ENCODE results near the gene PHETA2. TPM values are rescaled to one million over a fixed set of nuclear protein-coding genes. Genes with fewer than 3 reads are reported as not detected.
A peak's percentile ranks its signal among the peaks of the same experiment; 100 is the strongest.

Gene PHETA2
- total and polyA plus RNA-seq, 3 donors from 2014 or later: 2.8 to 5.5 (median 3.8) TPM

DNA sequence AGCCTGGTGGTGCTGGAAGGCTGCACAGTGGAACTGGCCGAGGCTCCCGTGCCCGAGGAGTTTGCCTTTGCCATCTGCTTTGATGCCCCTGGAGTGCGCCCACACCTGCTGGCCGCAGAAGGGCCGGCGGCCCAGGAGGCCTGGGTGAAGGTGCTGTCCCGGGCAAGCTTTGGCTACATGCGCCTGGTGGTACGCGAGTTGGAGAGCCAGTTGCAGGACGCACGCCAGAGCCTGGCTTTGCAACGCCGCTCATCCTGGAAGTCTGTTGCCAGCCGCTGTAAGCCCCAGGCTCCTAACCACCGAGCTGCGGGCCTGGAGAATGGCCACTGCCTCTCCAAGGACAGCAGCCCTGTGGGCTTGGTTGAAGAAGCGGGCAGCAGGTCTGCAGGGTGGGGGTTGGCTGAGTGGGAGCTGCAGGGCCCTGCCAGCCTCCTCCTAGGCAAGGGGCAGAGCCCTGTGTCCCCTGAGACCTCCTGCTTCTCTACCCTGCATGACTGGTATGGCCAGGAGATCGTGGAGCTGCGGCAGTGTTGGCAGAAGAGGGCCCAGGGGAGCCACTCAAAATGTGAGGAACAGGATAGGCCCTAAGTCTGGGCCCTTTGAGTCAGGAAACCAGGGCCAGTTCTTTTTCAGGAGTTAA is 3.6 kb downstream of the PHETA2 start:
- no peak overlapping the region for H3K4me3 ChIP-seq
- TF ChIP-seq POLR2A (IDR thresholded peaks at IDR 0.05): no peak
- TF ChIP-seq, protein P1, sequence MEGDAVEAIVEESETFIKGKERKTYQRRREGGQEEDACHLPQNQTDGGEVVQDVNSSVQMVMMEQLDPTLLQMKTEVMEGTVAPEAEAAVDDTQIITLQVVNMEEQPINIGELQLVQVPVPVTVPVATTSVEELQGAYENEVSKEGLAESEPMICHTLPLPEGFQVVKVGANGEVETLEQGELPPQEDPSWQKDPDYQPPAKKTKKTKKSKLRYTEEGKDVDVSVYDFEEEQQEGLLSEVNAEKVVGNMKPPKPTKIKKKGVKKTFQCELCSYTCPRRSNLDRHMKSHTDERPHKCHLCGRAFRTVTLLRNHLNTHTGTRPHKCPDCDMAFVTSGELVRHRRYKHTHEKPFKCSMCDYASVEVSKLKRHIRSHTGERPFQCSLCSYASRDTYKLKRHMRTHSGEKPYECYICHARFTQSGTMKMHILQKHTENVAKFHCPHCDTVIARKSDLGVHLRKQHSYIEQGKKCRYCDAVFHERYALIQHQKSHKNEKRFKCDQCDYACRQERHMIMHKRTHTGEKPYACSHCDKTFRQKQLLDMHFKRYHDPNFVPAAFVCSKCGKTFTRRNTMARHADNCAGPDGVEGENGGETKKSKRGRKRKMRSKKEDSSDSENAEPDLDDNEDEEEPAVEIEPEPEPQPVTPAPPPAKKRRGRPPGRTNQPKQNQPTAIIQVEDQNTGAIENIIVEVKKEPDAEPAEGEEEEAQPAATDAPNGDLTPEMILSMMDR (IDR thresholded peaks at IDR 0.05): no peak
- H3K36me3 ChIP-seq (ENCODE audit: low read depth, missing control alignments): no peaks in the 10 kb centered on the region
- H3K9me3 ChIP-seq: no peaks in the 10 kb centered on the region
- H3K4me1 ChIP-seq: peaks cover 29% of the 10 kb centered on the region
- 88% methylated on average over 21 of the region's 21 CpGs; no CpG with 5 or more reads in 1 of the 2 donors for WGBS, 2 donors
- DNase-seq: peak; percentile 12
- intact Hi-C loops (cut with DNase I; ENCODE audit: low total_unique reads): no loop called here
- H3K27ac ChIP-seq: peak overlapping the region in 1 of 2 donors; percentile 97
- no peaks in the 10 kb centered on the region for H3K27me3 ChIP-seq

DNA sequence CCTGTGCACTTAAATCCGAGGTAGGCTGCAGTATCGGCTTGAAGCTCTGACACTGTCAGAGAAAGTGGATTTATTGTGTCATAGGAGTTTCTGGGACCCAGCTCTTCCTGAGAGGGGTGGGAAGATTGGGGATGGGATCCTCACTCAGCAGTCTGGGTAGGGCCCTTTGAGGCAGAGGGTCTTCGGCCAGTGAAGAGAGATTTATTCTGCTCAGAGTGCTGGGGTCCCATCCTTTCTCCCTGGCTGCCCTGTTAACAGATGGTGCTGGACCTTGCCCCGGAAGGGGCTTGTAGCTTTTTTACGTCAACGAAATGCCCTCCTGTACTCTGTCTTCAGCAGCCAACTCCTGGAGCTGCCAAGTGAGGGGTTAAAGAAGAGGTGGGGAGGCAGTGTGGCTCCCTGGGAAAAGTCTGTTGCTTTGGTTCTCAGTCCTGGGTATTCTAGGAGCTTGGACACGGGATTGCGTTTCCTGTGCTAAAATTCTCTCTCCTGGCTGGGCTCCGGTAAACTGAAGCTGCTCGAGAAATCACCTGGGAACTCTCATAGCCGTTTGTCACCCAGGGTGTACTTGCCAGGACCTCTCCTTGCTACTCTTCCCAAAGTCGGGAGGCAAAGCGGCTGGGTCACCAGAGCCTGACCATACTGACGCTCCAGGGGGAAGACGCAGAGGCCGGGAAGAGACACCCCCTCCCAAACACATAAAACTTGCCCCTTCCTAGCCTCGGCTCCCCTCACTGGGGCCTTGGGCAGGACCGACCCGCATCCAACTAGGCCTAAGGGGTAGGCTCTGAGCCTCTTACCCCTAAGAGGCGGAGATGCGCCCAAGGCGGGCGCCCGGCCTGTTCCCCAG is 4.6 kb downstream of the PHETA2 start:
- H3K9me3 ChIP-seq: no peaks in the 10 kb centered on the region
- no peaks in the 10 kb centered on the region for H3K36me3 ChIP-seq (ENCODE audit: low read depth, missing control alignments)
- H3K27me3 ChIP-seq: no peaks in the 10 kb centered on the region
- DNase-seq: peak; percentile 49
- H3K4me3 ChIP-seq: peak overlapping the region; percentile 67 to 72
- no peak for TF ChIP-seq POLR2A (IDR thresholded peaks at IDR 0.05)
- TF ChIP-seq, protein P1 (IDR thresholded peaks at IDR 0.05): no peak
- peaks cover 26% of the 10 kb centered on the region for H3K4me1 ChIP-seq
- peak overlapping the region; percentile 97 to 99 for H3K27ac ChIP-seq
- 17 to 38% methylated on average over 19 to 24 of the region's 24 CpGs for WGBS, 2 donors
- intact Hi-C loops (cut with DNase I; ENCODE audit: low total_unique reads): no loop called here

DNA sequence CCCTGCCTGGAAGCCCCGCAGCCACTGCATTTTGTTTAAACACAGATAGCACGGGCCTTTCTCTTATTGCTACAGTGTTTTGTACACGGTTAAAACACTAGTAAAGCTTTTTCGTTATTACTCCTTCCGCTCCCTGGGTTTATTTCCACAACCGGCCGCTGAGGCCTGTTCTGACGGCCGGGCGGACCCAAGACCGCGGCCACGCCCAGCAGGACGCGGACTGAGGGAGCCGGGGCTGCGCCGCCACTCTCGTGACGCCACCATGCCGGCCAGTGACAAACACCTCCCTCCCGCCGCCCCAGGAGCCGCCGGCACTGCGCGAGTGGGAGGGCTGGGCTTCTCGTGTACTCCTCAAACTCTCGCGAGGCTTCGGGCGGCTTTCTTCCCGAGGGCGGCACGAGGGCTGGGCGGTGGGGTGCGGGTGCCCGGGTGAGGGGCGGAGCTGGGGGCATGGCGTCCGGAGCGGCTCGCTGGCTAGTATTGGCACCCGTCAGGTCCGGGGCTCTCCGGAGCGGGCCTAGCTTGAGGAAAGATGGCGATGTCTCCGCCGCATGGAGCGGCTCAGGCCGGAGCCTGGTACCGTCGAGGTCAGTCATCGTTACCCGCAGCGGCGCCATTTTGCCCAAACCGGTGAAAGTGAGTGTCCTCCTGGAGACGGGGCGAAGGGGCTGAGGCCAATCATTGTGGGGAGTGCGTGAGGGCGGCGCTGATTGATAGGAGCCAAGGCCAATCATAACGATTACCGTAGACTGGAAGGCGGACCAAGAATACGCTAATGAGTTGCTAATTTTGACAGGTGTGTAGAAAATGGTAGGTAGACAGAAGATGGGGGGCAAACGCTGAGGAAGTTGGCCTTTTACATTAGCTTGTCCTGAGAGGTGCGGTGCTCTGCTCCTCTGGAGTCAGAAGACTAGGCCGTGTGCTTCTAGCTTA is 5.5 kb downstream of the PHETA2 start, which contains the start of gene SMDT1:
Gene SMDT1 (plus strand): TSS at position 382 of the 933 bp plus-strand sequence. CDS start 69 bp downstream, at position 451.
- H3K27me3 ChIP-seq: no peaks in the 10 kb centered on the region
- intact Hi-C loops (cut with DNase I; ENCODE audit: low total_unique reads): no loop called here

DNA sequence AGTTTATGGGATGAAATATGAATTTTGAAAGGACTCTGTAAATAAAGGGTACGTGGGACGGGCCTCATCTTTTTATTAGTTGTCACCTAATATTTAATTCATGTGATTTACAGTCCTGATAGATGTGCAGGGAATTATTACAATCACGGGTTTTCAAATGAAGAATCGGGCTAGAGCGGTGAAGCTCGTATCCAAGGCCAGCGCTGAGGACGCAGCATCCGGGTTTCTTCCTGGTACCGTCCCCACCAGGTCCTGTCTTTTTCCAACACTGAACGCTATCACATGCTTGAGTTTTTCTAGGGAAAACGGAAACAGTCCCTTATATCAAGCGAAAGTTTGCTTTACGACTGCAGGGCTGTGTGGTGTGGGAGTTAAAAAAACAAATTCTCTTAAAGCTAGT is 6.2 kb downstream of the PHETA2 start:
- Histone ChIP-seq H3K27me3 (no peaks in the 10 kb centered on the region), H3K4me1 (peaks cover 11% of the 10 kb centered on the region), H3K36me3 (ENCODE audit: low read depth, missing control alignments) (no peaks in the 10 kb centered on the region), H3K27ac (peak overlapping the region; percentile 97 to 99), H3K4me3 (peak overlapping the region; percentile 67 to 72), H3K9me3 (no peaks in the 10 kb centered on the region)
- TF ChIP-seq, protein P1 (IDR thresholded peaks at IDR 0.05): no peak
- TF ChIP-seq POLR2A (IDR thresholded peaks at IDR 0.05): no peak
- intact Hi-C loops (cut with DNase I; ENCODE audit: low total_unique reads): no loop called here
- 0 to 1% methylated on average over 14 of the region's 14 CpGs for WGBS, 2 donors
- peak; percentile 70 for DNase-seq

More for the DNA sequence above, 5.5 kb downstream of the PHETA2 start, which contains the start of gene SMDT1:
- DNase-seq: peak; percentile 99
- Histone ChIP-seq H3K4me3 (peak within 1 kb of the TSS; percentile 67 to 72), H3K9me3 (no peaks in the 10 kb centered on the region), H3K27ac (peak within 1 kb of the TSS; percentile 97 to 99), H3K36me3 (ENCODE audit: low read depth, missing control alignments) (no peaks in the 10 kb centered on the region), H3K4me1 (peaks cover 18% of the 10 kb centered on the region)
- 0 to 1% methylated on average over 46 to 68 of the region's 71 CpGs for WGBS, 2 donors
- TF ChIP-seq POLR2A (IDR thresholded peaks at IDR 0.05): peak; percentile 87
- TF ChIP-seq, protein P1 (IDR thresholded peaks at IDR 0.05): no peak

Data from testis (tissue), 3 donors.